ENCODE measurements around the gene PRKRIP1.

DNA sequence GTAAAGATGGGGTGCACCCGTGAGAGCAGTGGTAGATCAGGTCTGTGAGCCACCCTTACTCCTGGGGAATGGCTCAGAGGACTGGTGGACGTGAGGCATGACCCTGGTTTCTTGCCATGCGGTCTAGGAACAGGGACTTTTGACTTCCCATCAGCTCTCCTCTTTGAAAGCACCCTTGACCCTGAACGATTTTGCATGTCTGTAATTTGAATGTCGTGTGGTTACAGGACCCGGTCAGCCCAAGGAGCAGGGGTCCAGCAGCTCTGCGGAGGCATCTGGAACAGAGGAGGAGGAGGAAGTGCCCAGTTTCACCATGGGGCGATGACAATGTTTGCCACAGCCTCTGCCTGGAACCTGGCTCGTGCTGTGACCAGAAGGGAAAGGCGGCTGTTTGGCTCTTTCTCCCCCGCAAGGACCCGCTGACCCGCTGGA lies 28.6 kb downstream of the PRKRIP1 start:
- TF ChIP-seq POLR2A (IDR thresholded peaks at IDR 0.05) (no peak), CTCF (IDR thresholded peaks at IDR 0.05) (no peak)
